Measurements from ENCODE around the gene AGK. TPM values are rescaled to one million over a fixed set of nuclear protein-coding genes. Genes with fewer than 3 reads are reported as not detected.

The AGK gene
- total RNA-seq, 1 experiment from 2014 or later = 38.2 TPM

DNA sequence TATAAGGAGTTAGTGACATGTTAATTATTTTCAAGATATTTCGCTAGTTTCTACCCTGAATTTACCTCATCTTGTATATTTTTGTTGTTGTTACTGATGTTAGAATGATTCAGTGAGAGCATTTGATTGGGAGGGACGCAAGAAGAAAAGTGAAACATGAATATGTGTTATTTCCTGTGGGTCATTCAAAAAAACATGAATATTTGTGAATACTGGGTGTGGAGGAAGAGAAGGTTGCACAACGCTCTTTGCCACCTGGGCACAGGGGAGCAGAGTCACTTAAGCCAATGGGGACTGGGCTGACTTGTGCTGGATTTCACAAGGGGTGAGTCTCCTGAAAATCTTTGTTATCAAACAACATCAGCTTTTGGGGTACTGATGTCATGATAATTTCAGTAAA, 39.5 kb downstream of the AGK start:
- intact Hi-C loops (cut with micrococcal nuclease) = no loop called here
- ChIA-PET CTCF (no interaction called here), POLR2A (ENCODE audit: unreplicated experiment) (no interaction called here)
- H3K9me3 ChIP-seq (ENCODE audit: low read length) = no peaks in the 10 kb centered on the region
- peaks cover 11% of the 10 kb centered on the region for H3K4me1 ChIP-seq (ENCODE audit: insufficient read depth, low read length)
- no TSS peak for BruUV-seq (replicated peaks)
- no peak overlapping the region for H3K4me3 ChIP-seq (ENCODE audit: low read length)
- H3F3A ChIP-seq (ENCODE audit: low read length, unreplicated experiment) = no peaks in the 10 kb centered on the region
- no peak for DNase-seq
- no peak for ATAC-seq
- no peaks in the 10 kb centered on the region for H4K20me1 ChIP-seq (ENCODE audit: low read length)
- H3K36me3 ChIP-seq (ENCODE audit: low read depth, low read length) = peaks cover 4% of the 10 kb centered on the region; the same call in 1 of the 2 replicates
- no peak overlapping the region for H2AFZ ChIP-seq (ENCODE audit: low read length)
- TF ChIP-seq, protein P1, sequence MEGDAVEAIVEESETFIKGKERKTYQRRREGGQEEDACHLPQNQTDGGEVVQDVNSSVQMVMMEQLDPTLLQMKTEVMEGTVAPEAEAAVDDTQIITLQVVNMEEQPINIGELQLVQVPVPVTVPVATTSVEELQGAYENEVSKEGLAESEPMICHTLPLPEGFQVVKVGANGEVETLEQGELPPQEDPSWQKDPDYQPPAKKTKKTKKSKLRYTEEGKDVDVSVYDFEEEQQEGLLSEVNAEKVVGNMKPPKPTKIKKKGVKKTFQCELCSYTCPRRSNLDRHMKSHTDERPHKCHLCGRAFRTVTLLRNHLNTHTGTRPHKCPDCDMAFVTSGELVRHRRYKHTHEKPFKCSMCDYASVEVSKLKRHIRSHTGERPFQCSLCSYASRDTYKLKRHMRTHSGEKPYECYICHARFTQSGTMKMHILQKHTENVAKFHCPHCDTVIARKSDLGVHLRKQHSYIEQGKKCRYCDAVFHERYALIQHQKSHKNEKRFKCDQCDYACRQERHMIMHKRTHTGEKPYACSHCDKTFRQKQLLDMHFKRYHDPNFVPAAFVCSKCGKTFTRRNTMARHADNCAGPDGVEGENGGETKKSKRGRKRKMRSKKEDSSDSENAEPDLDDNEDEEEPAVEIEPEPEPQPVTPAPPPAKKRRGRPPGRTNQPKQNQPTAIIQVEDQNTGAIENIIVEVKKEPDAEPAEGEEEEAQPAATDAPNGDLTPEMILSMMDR (conservative IDR thresholded peaks at IDR 0.05; ENCODE audit: low read depth, low read length) = no peak
- TF ChIP-seq EZH2 (IDR thresholded peaks at IDR 0.05; ENCODE audit: low read length, unreplicated experiment) (no peak), EZH2phosphoT487 (IDR thresholded peaks at IDR 0.05; ENCODE audit: borderline replicate concordance, low read length) (no peak)
- H3K27ac ChIP-seq (ENCODE audit: low read length) = no peak overlapping the region
- no peaks in the 10 kb centered on the region for H3K79me2 ChIP-seq (ENCODE audit: low read length)
- no peaks in the 10 kb centered on the region for H3K27me3 ChIP-seq (ENCODE audit: low read length)
- H3K9me2 ChIP-seq (replicated peaks; ENCODE audit: low read length) = no peaks in the 10 kb centered on the region
- no peak overlapping the region for H3K9ac ChIP-seq (ENCODE audit: low read length)
- no peak overlapping the region for H3K4me2 ChIP-seq (ENCODE audit: low read length)

- no TSS peak for BruUV-seq (replicated peaks)
- intact Hi-C loops (cut with micrococcal nuclease) = no loop called here
- POLR2A ChIA-PET (ENCODE audit: unreplicated experiment) = no interaction called here
- H3K4me2 ChIP-seq (ENCODE audit: low read length) = no peak overlapping the region
- no peaks in the 10 kb centered on the region for H4K20me1 ChIP-seq (ENCODE audit: low read length)
- H3K9me2 ChIP-seq (replicated peaks; ENCODE audit: low read length) = no peaks in the 10 kb centered on the region
- H3K27ac ChIP-seq (ENCODE audit: low read length) = no peak overlapping the region
- no peaks in the 10 kb centered on the region for H3K79me2 ChIP-seq (ENCODE audit: low read length)
- peaks cover 9% of the 10 kb centered on the region for H3K36me3 ChIP-seq (ENCODE audit: low read depth, low read length)
- no peak overlapping the region for H3K4me3 ChIP-seq (ENCODE audit: low read length)
- no peak overlapping the region for H3K9ac ChIP-seq (ENCODE audit: low read length)
- DNase-seq (no peak), ATAC-seq (no peak)
- H2AFZ ChIP-seq (ENCODE audit: low read length) = no peak overlapping the region
- no peaks in the 10 kb centered on the region for H3F3A ChIP-seq (ENCODE audit: low read length, unreplicated experiment)
- no peaks in the 10 kb centered on the region for H3K4me1 ChIP-seq (ENCODE audit: insufficient read depth, low read length)
- TF ChIP-seq EZH2 (IDR thresholded peaks at IDR 0.05; ENCODE audit: low read length, unreplicated experiment) (no peak), EZH2phosphoT487 (IDR thresholded peaks at IDR 0.05; ENCODE audit: borderline replicate concordance, low read length) (no peak)
- TF ChIP-seq, protein P1 (conservative IDR thresholded peaks at IDR 0.05; ENCODE audit: low read depth, low read length) = no peak
- no peaks in the 10 kb centered on the region for H3K9me3 ChIP-seq (ENCODE audit: low read length)
- no peaks in the 10 kb centered on the region for H3K27me3 ChIP-seq (ENCODE audit: low read length)
- CTCF ChIA-PET = no interaction called here
Observed at GRCh38 chr7:141593134-141593533, 41.9 kb downstream of the AGK start.

GRCh38 chr7:141597966-141598365, 46.8 kb downstream of the AGK start:
- TF ChIP-seq EZH2phosphoT487 (IDR thresholded peaks at IDR 0.05; ENCODE audit: borderline replicate concordance, low read length) (no peak), EZH2 (IDR thresholded peaks at IDR 0.05; ENCODE audit: low read length, unreplicated experiment) (no peak)
- TF ChIP-seq, protein P1 (conservative IDR thresholded peaks at IDR 0.05; ENCODE audit: low read depth, low read length) = no peak
- peaks cover 20% of the 10 kb centered on the region for H3K36me3 ChIP-seq (ENCODE audit: low read depth, low read length)
- no peaks in the 10 kb centered on the region for H3K4me1 ChIP-seq (ENCODE audit: insufficient read depth, low read length)
- intact Hi-C loops (cut with micrococcal nuclease) = no loop called here
- H3K27ac ChIP-seq (ENCODE audit: low read length) = no peak overlapping the region
- H3K9me3 ChIP-seq (ENCODE audit: low read length) = no peaks in the 10 kb centered on the region
- H4K20me1 ChIP-seq (ENCODE audit: low read length) = no peaks in the 10 kb centered on the region
- ChIA-PET CTCF (no interaction called here), POLR2A (ENCODE audit: unreplicated experiment) (no interaction called here)
- BruUV-seq (replicated peaks) = no TSS peak
- DNase-seq = no peak
- H3K9me2 ChIP-seq (replicated peaks; ENCODE audit: low read length) = no peaks in the 10 kb centered on the region
- no peak overlapping the region for H3K4me2 ChIP-seq (ENCODE audit: low read length)
- H3F3A ChIP-seq (ENCODE audit: low read length, unreplicated experiment) = no peaks in the 10 kb centered on the region
- no peaks in the 10 kb centered on the region for H3K79me2 ChIP-seq (ENCODE audit: low read length)
- H3K9ac ChIP-seq (ENCODE audit: low read length) = no peak overlapping the region
- H3K4me3 ChIP-seq (ENCODE audit: low read length) = no peak overlapping the region
- H2AFZ ChIP-seq (ENCODE audit: low read length) = no peak overlapping the region
- no peak for ATAC-seq
- H3K27me3 ChIP-seq (ENCODE audit: low read length) = no peaks in the 10 kb centered on the region
